ENCODE measurements around the gene GLS. TPM values are rescaled to one million over a fixed set of nuclear protein-coding genes. Genes with fewer than 3 reads are reported as not detected.

The GLS gene
- total and polyA plus RNA-seq, 2 donors (not counting 1 experiment from before 2014, with no cell fraction given), result 32.5 to 195 TPM

DNA sequence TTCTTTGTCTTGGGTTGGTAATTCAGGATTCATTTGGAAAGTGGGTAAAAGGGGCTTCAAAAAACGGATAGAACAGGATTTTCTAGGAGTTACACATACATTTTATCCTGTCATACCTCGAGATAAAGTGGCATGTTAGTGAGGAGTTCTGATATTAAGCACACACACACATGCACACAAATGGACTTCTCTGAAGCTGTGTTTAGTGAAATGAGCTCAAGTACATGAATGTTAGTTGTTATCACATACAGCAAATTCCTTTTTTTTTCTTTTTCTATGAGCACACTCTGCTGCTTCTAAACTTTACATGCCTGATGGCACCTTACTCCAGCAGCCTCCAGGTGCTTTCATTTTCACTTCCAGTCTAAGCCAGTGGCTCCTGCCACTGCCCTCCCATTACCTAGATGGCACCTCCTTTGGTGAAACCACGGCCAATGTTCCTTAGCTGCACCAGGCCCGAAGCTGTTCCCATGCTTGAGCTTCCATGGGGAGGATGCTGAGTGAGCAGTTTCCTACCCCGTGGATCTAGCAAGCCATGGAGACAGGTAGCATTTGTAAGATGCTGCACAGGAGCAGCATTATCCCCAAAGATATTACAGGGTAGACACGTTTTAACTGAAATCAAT is 83.7 kb downstream of the GLS start:
- no peaks in the 10 kb centered on the region for H3K9me3 Mint-ChIP-seq (ENCODE audit: insufficient read depth)
- no peaks in the 10 kb centered on the region for H4K20me1 ChIP-seq (ENCODE audit: control insufficient read depth, insufficient read depth, low read length, poor library complexity, severe bottlenecking)
- peak overlapping the region; percentile 78 for H3K27ac Mint-ChIP-seq
- TF ChIP-seq, protein P1, sequence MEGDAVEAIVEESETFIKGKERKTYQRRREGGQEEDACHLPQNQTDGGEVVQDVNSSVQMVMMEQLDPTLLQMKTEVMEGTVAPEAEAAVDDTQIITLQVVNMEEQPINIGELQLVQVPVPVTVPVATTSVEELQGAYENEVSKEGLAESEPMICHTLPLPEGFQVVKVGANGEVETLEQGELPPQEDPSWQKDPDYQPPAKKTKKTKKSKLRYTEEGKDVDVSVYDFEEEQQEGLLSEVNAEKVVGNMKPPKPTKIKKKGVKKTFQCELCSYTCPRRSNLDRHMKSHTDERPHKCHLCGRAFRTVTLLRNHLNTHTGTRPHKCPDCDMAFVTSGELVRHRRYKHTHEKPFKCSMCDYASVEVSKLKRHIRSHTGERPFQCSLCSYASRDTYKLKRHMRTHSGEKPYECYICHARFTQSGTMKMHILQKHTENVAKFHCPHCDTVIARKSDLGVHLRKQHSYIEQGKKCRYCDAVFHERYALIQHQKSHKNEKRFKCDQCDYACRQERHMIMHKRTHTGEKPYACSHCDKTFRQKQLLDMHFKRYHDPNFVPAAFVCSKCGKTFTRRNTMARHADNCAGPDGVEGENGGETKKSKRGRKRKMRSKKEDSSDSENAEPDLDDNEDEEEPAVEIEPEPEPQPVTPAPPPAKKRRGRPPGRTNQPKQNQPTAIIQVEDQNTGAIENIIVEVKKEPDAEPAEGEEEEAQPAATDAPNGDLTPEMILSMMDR (IDR thresholded peaks at IDR 0.05), result no peak
- no peak for TF ChIP-seq EZH2 (IDR thresholded peaks at IDR 0.05; ENCODE audit: borderline replicate concordance, insufficient read depth, low read depth, low read length, poor library complexity, severe bottlenecking)
- peaks cover 17 to 67% of the 10 kb centered on the region in 2 experiments for H3K36me3 ChIP-seq (replicated peaks in 1 of 2; ENCODE audit: control extremely low read depth in 1 of 2, control insufficient read depth in 1 of 2, extremely low read depth in 1 of 2, insufficient read depth in 2 of 2, low read length in 1 of 2)
- no peak overlapping the region for H3K9ac ChIP-seq (ENCODE audit: low read length)
- no peaks in the 10 kb centered on the region for H3K27me3 Mint-ChIP-seq
- H3K27me3 ChIP-seq (replicated peaks in 1 of 4; ENCODE audit: control extremely low read depth in 1 of 4, control insufficient read depth in 3 of 4, insufficient read depth in 4 of 4, low read length in 3 of 4), result no peaks in the 10 kb centered on the region
- no peak overlapping the region for H3K4me2 ChIP-seq (replicated peaks; ENCODE audit: low read depth, low read length, poor library complexity, severe bottlenecking)
- POLR2A ChIA-PET, result no interaction called here
- no peak overlapping the region for H2AFZ ChIP-seq (ENCODE audit: insufficient read depth, low read depth, low read length, poor library complexity, severe bottlenecking)
- peaks cover 4 to 7% of the 10 kb centered on the region in 2 donors for H3K4me1 ChIP-seq (ENCODE audit: control insufficient read depth in 2 of 2, insufficient read depth in 2 of 2, low read length in 2 of 2)
- no peak overlapping the region for H3K4me3 Mint-ChIP-seq
- H3K9me3 ChIP-seq (ENCODE audit: control extremely low read depth in 1 of 3, control insufficient read depth in 2 of 3, insufficient read depth in 1 of 3, low read length in 2 of 3), result no peaks in the 10 kb centered on the region
- CTCF ChIA-PET, result interaction anchor here (1.1 to 1.6 kb wide), 2 partner anchors 17 to 114 kb away, joined by 3 to 5 read pairs; no protein-coding TSS in a partner anchor
- peak; percentile 35 for DNase-seq
- peaks cover 18% of the 10 kb centered on the region for H3K4me1 Mint-ChIP-seq
- peak; percentile 56 for ATAC-seq (ENCODE audit: low read depth)
- no peaks in the 10 kb centered on the region for H3K79me2 ChIP-seq (ENCODE audit: control insufficient read depth, insufficient read depth, low read length)
- H3K27ac ChIP-seq (ENCODE audit: low read length in 2 of 2), result peak overlapping the region in 1 of 2 donors; percentile 74
- intact Hi-C loops (cut with micrococcal nuclease), result no loop called here
- 100% methylated on average over 1 of the region's 6 CpGs for WGBS (ENCODE audit: insufficient coverage)
- no peak overlapping the region for H3K4me3 ChIP-seq (ENCODE audit: control extremely low read depth in 1 of 5, extremely low read depth in 1 of 5, insufficient read depth in 1 of 5, low read depth in 2 of 5, low read length in 4 of 5)

DNA sequence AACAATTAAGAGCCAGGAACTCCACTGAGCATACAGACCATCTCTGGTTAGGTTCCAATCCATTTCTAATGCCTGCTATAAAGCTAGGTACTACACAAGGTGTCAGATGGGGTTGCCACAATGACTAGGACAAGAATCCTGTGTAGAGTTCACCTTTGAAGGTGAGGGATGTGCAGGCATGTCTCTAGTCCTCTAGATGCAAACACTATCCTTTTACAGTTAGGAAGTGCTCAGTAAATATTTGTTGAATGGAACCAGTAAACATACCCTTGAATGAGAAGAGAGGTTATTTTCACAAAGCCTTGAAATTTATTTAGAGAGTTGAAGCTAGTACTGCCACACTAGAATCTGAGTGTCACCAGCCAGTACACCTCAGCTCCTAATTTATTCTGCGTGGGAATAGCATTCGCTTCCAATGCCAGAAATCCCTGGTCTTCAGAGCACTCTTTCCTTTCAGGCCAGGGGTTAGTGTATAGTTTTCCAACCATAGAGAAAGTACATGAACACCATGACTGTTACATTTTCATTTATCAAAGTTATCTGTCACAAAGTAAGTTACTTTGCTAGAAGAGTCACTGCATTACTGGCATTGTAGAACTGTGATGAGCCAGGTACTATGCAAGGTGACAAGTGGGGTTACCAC is 85.1 kb downstream of the GLS start:
- no CpG with 5 or more reads among the region's 2 CpGs for WGBS (ENCODE audit: insufficient coverage)
- ATAC-seq (ENCODE audit: low read depth) (no peak), DNase-seq (no peak)
- ChIA-PET POLR2A (interaction anchor here (0.9 kb wide), 1 partner anchor 85 kb away, joined by 3 read pairs; the partner anchor contains the start of gene GLS), CTCF (no interaction called here)
- Mint-ChIP-seq H3K27me3 (no peaks in the 10 kb centered on the region), H3K9me3 (ENCODE audit: insufficient read depth) (no peaks in the 10 kb centered on the region), H3K4me1 (peaks cover 17% of the 10 kb centered on the region), H3K27ac (peak overlapping the region; percentile 13), H3K4me3 (no peak overlapping the region)
- Histone ChIP-seq H3K27me3 (replicated peaks in 1 of 4; ENCODE audit: control extremely low read depth in 1 of 4, control insufficient read depth in 3 of 4, insufficient read depth in 4 of 4, low read length in 3 of 4) (no peaks in the 10 kb centered on the region), H3K27ac (ENCODE audit: low read length in 2 of 2) (peak overlapping the region in 1 of 2 donors; percentile 35), H2AFZ (ENCODE audit: insufficient read depth, low read depth, low read length, poor library complexity, severe bottlenecking) (no peak overlapping the region), H3K36me3 (replicated peaks in 1 of 2; ENCODE audit: control extremely low read depth in 1 of 2, control insufficient read depth in 1 of 2, extremely low read depth in 1 of 2, insufficient read depth in 2 of 2, low read length in 1 of 2) (peaks cover 20 to 79% of the 10 kb centered on the region in 2 experiments), H3K9me3 (ENCODE audit: control extremely low read depth in 1 of 3, control insufficient read depth in 2 of 3, insufficient read depth in 1 of 3, low read length in 2 of 3) (no peaks in the 10 kb centered on the region), H3K79me2 (ENCODE audit: control insufficient read depth, insufficient read depth, low read length) (no peaks in the 10 kb centered on the region), H3K4me3 (ENCODE audit: control extremely low read depth in 1 of 5, extremely low read depth in 1 of 5, insufficient read depth in 1 of 5, low read depth in 2 of 5, low read length in 4 of 5) (no peak overlapping the region), H4K20me1 (ENCODE audit: control insufficient read depth, insufficient read depth, low read length, poor library complexity, severe bottlenecking) (no peaks in the 10 kb centered on the region), H3K4me1 (ENCODE audit: control insufficient read depth in 2 of 2, insufficient read depth in 2 of 2, low read length in 2 of 2) (peaks cover 4 to 7% of the 10 kb centered on the region in 2 donors), H3K9ac (ENCODE audit: low read length) (no peak overlapping the region), H3K4me2 (replicated peaks; ENCODE audit: low read depth, low read length, poor library complexity, severe bottlenecking) (no peak overlapping the region)
- intact Hi-C loops (cut with micrococcal nuclease), result no loop called here
- TF ChIP-seq EZH2 (IDR thresholded peaks at IDR 0.05; ENCODE audit: borderline replicate concordance, insufficient read depth, low read depth, low read length, poor library complexity, severe bottlenecking), result no peak
- TF ChIP-seq, protein P1 (IDR thresholded peaks at IDR 0.05), result no peak
